ENCODE results near the gene TNRC18. TPM values are rescaled to one million over a fixed set of nuclear protein-coding genes. Genes with fewer than 3 reads are reported as not detected.
"Not testable (repeated sequence)": the region's sequence is repeated elsewhere in the genome, so short reads cannot be mapped to it uniquely, and the experiment has no call there.

TNRC18 gene
- total RNA-seq, 4 donors from 2014 or later: 17.9 to 75.5 (median 48.4) TPM

DNA sequence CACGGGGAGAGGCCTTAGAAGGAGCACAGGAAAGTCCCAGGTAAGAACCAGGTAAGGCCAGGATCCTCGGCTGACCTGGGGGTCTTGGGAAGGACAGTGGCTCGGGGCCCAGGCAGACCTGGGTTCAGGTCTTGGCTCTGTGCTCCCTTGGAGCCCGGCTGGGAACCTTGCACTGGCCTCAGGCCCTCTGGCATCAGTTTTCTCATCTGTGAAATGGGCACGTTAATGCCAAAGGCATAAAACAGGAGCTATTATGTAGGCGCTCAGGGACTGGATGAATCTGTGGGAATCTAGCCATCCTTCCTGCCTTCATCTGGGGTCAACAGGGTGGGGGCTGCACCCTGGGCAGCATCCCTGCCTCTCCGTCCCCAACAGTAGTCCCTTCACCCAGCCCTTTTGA is 149.2 kb downstream of the TNRC18 start:
- Histone ChIP-seq H3K27ac (peak overlapping the region in 3 of 4 donors; percentile 10 to 48 (median 44)), H3K36me3 (no peaks in the 10 kb centered on the region), H3K9me3 (no peaks in the 10 kb centered on the region), H3K27me3 (peaks cover 0 to 30% (median 0%) of the 10 kb centered on the region in 4 donors), H3K4me1 (peaks cover 0 to 20% (median 0%) of the 10 kb centered on the region in 3 donors), H3K4me3 (no peak overlapping the region)
- no peak for DNase-seq
- TF ChIP-seq, protein P1, sequence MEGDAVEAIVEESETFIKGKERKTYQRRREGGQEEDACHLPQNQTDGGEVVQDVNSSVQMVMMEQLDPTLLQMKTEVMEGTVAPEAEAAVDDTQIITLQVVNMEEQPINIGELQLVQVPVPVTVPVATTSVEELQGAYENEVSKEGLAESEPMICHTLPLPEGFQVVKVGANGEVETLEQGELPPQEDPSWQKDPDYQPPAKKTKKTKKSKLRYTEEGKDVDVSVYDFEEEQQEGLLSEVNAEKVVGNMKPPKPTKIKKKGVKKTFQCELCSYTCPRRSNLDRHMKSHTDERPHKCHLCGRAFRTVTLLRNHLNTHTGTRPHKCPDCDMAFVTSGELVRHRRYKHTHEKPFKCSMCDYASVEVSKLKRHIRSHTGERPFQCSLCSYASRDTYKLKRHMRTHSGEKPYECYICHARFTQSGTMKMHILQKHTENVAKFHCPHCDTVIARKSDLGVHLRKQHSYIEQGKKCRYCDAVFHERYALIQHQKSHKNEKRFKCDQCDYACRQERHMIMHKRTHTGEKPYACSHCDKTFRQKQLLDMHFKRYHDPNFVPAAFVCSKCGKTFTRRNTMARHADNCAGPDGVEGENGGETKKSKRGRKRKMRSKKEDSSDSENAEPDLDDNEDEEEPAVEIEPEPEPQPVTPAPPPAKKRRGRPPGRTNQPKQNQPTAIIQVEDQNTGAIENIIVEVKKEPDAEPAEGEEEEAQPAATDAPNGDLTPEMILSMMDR (IDR thresholded peaks at IDR 0.05): no peak
- TF ChIP-seq POLR2A (IDR thresholded peaks at IDR 0.05): no peak
- intact Hi-C loops (cut with DNase I): no loop called here
- WGBS, 2 donors: 65 to 76% methylated on average over 2 to 5 of the region's 7 CpGs

DNA sequence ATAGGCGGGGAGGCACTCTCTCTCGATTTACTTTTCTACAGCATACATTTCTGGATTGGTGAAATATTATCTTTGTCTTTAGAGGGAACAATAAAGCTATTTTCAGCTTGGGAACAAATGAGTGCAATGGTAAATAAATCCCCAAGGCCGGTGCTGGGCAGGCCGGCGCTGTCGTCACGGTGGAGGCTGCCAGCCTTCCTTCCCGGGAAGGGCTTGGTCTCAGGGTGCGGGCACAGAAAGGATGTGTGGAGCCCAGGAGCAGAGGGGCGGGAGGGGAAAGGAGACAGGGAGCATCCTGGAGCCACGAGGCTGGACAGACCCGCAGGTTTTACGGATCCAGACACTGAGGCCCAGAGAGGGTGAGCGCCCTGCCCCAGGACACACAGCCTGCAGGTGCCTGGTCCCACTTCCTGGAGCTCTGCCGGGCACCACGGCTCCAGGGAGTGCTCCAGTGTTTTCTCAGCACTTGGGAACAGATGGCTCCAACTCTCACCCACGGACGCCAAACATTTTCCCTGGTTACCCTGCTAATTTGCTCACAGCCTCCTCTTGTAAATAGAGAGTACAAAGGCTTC is 149.7 kb downstream of the TNRC18 start:
- Histone ChIP-seq H3K4me1 (peaks cover 0 to 20% (median 0%) of the 10 kb centered on the region in 3 donors), H3K27me3 (peaks cover 0 to 30% (median 0%) of the 10 kb centered on the region in 4 donors), H3K27ac (peak overlapping the region in 3 of 4 donors; percentile 38 to 61 (median 48))
- H3K9me3 ChIP-seq; DNase-seq; H3K4me3 ChIP-seq; intact Hi-C loops (cut with DNase I); H3K36me3 ChIP-seq: not testable (repeated sequence)
- WGBS, 2 donors: 39 to 49% methylated on average over 4 to 8 of the region's 18 CpGs

DNA sequence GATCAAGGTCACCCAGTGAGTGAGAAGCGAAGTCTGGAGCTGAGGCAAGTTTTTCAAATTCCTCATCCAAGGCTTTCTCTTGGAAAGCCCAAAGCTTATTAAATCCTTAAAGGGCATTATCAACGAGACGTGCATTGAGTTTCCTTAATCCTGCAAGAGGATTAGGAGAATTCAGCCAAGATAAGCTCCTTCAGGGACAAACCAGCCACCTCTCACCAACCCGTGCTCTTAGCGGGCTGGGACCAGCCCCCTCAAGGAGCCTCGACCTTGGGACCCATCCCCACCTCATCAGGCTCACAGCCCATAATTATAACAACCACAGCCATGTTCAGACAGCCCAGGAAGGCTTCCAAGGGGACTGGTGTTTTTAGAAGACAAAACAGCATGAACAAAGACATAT is 152.8 kb downstream of the TNRC18 start:
- intact Hi-C loops (cut with DNase I): no loop called here
- Histone ChIP-seq H3K36me3 (no peaks in the 10 kb centered on the region), H3K4me1 (peaks cover 0 to 20% (median 0%) of the 10 kb centered on the region in 3 donors), H3K9me3 (no peaks in the 10 kb centered on the region), H3K4me3 (no peak overlapping the region), H3K27me3 (peaks cover 0 to 25% (median 0%) of the 10 kb centered on the region in 4 donors), H3K27ac (no peak overlapping the region)
- no peak for TF ChIP-seq POLR2A (IDR thresholded peaks at IDR 0.05)
- TF ChIP-seq, protein P1 (IDR thresholded peaks at IDR 0.05): no peak
- 88% methylated on average over 1 of the region's 6 CpGs; no CpG with 5 or more reads in 1 of the 2 donors for WGBS, 2 donors
- DNase-seq: no peak

DNA sequence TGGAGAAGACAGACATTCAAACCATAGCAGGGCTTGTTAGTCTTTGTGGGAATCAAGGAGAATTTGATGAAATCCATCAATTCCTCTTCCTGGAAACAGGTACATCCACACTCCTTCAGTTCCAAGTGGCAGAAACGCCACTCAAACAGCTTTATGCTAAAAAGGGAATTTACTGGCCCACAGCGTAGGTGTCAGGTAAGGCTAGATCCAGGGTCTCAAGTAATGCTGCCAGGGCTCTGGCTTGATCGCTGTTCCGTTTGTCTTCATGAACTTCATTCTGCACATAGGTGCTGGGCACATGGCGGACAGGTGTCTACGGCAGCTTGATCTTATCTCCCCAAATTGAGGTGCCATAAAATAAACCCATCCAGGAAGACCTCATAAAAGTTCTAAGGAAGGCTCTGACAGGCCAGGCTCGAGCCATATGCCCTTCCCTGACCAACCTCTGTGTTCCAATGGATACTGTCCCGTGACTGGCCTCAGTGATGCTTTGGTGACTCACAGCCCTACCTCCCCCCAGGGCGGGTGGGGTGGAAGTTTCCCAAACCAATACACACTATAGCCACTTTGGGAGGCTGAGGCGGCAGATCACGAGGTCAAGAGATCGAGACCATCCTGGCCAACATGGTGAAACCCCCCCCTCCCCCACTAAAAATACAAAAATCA is 153.5 kb downstream of the TNRC18 start:
- peaks cover 0 to 16% (median 0%) of the 10 kb centered on the region in 3 donors for H3K4me1 ChIP-seq
- H3K9me3 ChIP-seq; H3K4me3 ChIP-seq; DNase-seq; intact Hi-C loops (cut with DNase I); H3K36me3 ChIP-seq; H3K27ac ChIP-seq: not testable (repeated sequence)
- peaks cover 0 to 24% (median 0%) of the 10 kb centered on the region in 4 donors for H3K27me3 ChIP-seq
- whole genome bisulfite sequencing, 2 donors: 86 to 100% methylated on average over 3 to 7 of the region's 12 CpGs

DNA sequence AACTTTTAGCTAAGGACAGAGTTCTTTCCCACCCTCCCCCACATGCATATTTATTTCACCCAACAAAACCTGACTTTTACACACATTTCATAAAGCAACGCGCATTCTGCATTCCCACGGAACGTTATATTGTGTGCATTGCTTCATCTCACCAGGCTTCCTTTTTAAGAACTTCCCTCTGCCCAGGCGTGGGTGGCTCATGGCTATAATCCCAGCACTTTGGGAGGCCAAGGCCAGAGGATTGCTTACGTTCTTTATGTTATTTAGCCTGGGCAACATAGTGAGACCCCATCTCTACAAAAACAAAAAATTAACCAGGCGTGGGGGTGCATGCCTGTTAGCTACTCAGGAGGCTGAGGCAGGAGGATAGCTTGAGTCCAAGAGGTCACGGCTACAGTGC is 155.8 kb downstream of the TNRC18 start:
- WGBS, 2 donors: 73 to 77% methylated on average over 8 of the region's 8 CpGs
- DNase-seq; H3K4me3 ChIP-seq; H3K27ac ChIP-seq; intact Hi-C loops (cut with DNase I); H3K9me3 ChIP-seq; H3K36me3 ChIP-seq; H3K4me1 ChIP-seq; H3K27me3 ChIP-seq: not testable (repeated sequence)

DNA sequence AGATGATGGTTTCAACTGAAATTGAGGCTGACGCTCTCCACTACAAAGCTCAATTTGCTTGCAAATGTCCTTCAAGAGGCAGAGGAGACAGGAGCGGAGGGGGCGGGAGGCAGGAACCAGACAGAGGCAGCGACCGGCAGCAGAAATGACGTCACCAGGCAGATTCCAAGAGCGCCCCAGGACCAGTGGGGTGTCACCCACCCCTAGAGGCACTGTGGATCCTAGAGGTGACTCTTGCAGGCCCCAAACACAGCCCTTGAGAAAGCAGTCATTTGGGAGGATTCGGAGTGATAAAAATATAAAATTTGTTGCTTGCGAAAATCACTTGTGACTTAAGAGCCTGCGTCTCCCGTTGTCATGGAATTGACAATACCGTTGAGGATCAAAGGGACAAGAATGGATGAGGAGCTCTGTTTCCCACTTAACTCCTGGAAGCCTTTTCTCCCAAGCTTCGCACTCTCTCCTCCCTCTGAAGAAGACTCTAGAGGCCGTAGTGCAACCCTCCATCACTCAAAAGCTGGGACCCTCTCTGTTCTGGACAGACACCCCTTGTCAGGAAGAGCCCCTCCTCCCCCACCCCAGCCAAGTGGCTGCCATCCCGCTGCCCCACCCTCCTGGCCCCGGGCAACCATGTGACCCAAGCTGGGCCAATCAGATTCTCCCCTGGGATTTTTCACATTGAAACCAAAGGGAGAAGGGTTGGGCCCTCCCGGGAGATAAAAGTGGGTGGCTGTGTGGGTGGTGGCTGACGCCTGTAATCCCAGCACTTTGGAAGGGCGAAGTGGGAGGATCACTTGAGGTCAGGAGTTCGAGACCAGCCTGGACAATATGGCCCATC is 157.2 kb downstream of the TNRC18 start:
- no peak for DNase-seq
- no peak for TF ChIP-seq POLR2A (IDR thresholded peaks at IDR 0.05)
- TF ChIP-seq, protein P1 (IDR thresholded peaks at IDR 0.05): no peak
- H3K36me3 ChIP-seq: no peaks in the 10 kb centered on the region
- H3K4me1 ChIP-seq: no peaks in the 10 kb centered on the region
- no peak overlapping the region for H3K4me3 ChIP-seq
- H3K9me3 ChIP-seq: no peaks in the 10 kb centered on the region
- no peaks in the 10 kb centered on the region for H3K27me3 ChIP-seq
- intact Hi-C loops (cut with DNase I): no loop called here
- 66 to 70% methylated on average over 15 to 19 of the region's 20 CpGs for WGBS, 2 donors
- H3K27ac ChIP-seq: no peak overlapping the region

All from esophagus squamous epithelium (tissue), 5 donors.